Kidney capillary endothelial cell (primary cell): ENCODE results near the gene DACH2.

ENCODE experiments used
- DNase-seq: peaks from one replicate; pipeline ENCODE4 v3.0.0-alpha.2; 2018; ENCODE audit warnings: low spot score

Gene DACH2

DNA sequence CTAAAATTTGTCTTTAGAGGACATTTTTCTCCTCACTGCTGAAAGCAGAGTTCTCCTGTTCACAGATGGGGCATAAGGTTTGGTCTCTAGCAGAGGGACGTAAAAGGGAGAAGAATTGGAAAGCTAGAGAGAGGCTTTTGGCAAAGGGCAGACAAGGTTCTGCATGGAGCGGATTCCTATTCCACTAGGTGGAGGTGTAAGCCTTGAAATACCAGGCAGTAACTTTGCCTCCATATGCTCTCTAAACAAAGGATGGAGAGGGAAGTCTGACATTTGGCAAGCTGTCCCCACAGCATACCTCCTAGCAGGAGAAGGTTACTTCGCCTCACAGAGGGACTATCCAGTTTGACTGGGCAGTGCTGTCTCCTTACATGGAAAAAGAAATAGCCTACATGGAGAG is 174.7 kb downstream of the DACH2 start:
- no peak for DNase-seq

DNA sequence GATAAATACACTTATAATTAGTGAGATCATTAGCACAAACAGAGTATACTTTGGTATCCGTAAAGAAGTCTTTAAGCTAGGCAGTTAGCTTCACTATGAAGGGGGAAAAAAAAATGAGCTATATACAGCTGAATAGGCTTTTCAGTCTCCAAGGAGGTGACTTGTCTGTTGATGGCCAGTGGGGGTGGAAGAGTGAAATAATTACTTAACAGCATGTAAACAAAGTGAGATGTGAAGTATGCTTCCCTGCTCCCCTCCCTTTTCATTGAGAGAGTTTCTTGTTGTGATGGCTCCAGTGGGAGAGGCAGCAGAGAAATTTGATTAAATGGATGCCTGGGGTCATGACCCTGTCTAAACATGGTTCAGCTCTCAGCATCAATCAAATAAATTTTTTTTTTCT is 180.9 kb downstream of the DACH2 start:
- no peak for DNase-seq

DNA sequence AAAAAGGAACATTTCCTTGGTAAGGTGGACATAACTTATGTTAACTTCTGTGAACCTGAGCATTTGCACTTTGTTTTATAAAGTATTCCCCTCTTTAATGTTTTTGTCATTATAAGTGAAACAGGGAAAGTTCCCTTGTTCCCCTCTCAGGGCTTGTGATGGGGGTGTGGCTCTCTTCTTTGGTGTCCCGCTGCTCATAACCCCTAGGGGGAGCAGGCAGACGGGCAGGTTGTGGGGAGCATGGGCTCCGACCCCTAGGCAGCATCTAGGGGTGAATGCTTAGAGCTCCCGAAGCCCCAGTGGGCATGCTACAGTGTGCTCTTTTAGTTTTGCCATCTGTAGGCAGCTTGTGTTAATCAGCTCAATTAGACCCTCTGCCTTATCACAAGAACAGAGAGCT is 200.4 kb downstream of the DACH2 start:
- DNase-seq: no peak

- DNase-seq: no peak
Measured at GRCh38 chrX:86349115-86349514, 200.9 kb downstream of the DACH2 start.

DNA sequence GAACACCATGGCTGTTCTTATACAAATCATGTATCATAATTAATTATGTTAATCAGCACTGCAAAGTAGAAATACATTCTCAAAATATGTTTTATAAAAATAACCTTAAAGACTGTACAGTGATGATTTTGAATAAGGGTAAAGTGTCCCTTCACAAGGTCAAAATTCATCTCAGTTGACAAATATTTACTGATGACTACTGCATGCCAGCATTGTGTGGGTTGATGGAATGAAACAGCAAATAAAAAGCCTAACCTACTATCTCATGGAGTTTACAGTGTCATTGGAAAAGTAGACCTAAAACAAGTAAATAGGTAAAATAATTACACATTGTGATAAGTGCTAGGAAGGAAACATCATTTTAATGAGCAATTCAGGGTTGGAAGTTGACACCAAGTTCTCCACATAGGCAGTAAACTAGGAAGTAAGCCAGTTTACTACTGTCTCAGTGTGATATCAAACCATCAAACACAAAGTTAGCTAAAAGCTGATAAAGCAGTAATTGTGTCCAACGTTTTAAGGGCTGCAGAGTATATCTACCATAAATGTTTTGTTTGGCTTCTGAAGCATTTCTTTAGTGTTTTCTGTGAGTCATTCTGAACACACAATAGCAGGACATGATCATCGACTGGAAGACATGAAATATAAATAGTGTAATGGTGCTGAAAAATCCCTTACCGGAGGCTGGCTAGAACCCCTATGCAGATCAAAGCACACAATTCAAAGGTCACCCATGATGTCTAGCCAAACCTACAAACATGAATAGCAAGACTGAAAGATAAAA is 221.8 kb downstream of the DACH2 start:
- DNase-seq: no peak

- no peak for DNase-seq
Measured at GRCh38 chrX:86370927-86371326, 222.7 kb downstream of the DACH2 start.

DNA sequence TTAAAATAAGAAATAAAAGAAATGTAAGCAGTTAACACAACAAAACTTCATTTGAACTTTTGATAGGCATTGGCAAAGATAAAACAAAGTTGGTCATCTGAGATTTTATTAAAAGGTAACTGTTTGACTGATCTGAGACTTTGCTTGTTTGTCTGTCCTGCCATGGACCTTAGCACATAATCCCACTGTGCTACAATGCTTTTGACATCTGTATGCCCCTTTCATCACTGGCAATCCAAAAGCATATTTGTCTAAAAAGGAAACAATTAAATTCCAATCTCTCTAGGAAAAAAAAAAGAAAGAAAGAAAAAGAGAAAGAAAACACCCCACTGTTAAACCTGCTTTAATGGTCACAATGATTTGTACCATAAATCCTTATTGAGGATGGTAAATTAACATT is 231.0 kb downstream of the DACH2 start:
- no peak for DNase-seq

GRCh38 chrX:86383681-86384540 is 235.7 kb downstream of the DACH2 start:
- no peak for DNase-seq

DNA sequence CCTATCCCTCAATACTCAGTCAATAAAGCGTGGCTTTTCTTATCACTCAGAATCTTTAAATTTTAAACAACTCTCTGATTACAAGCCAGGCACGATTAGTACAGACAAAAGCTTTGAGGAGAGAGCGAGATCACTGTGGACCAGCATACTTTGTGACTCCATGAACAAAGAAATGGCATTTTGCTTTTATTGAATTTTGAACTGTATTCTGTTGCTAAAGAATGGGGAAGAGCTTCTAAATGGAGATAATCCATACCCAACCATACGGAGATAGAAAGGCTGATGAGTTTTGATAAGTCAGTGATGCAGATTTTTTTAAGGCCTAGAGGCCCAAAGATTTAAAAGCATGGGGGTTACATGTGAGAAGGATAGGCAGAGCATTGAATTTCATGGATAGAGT is 259.1 kb downstream of the DACH2 start:
- DNase-seq: no peak

DNA sequence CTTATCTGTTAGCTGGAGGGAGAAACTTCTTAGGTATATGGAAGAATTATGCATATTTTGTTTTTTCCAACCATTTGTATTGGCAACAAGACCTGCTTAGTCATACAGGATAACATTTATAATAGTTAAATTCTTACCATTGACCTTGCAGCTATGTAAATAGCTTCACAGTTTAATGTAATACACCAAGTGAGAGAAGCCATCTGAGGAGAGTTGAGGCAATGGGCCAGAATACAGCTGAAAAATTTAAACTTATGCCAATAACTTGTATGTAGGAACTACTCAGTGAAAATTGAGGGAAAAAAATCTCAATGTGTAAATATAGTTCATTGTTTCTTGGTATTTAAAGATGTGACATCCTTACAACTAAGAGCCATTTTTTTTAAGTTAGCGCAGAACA is 273.5 kb downstream of the DACH2 start:
- no peak for DNase-seq

DNA sequence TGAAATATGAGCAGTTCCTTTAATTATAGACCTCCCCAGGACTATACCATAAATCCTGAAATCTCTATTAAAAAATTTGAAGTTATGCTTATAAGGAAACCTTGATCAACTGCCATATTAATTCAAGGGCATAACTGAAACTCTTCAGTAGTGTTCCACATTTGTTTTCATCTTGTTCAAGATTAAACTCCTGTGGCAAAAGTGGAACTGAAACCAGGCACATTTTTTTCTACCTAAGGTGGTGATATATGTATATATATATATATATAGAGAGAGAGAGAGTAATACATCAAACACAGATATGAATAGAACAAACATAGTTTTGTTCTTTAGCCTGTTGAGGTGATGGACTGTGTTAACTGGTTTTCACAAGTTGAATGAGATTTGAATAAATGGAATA is 287.9 kb downstream of the DACH2 start:
- no peak for DNase-seq

DNA sequence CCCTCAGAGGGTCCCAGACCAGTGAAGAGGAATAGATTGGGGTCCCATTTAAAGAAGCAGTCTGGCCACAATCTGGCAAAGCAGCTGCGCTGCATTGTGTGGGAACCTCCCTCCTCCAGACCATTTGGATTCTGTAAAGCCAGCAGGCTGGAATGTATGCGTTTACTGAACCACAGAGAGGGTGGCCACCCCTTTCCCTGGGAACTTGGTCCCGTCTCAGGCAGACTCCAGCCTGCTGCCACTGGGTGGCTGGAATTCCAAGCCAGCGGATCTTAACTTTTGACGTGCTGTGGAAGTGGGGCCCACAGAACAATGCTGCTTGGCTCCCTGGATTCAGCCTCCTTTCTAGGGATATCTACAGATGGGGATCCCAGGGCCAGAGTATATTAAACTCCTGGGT is 307.2 kb downstream of the DACH2 start:
- DNase-seq: no peak

GRCh38 chrX:86460760-86461159 is 312.5 kb downstream of the DACH2 start:
- DNase-seq: no peak

GRCh38 chrX:86504297-86504696 is 356.0 kb downstream of the DACH2 start:
- DNase-seq: no peak

- no peak for DNase-seq
Measured at GRCh38 chrX:86507331-86507730, 359.1 kb downstream of the DACH2 start.

- no peak for DNase-seq
Measured at GRCh38 chrX:86579777-86580176, 431.5 kb downstream of the DACH2 start.

GRCh38 chrX:86604607-86605006 is 456.4 kb downstream of the DACH2 start:
- DNase-seq: no peak

DNA sequence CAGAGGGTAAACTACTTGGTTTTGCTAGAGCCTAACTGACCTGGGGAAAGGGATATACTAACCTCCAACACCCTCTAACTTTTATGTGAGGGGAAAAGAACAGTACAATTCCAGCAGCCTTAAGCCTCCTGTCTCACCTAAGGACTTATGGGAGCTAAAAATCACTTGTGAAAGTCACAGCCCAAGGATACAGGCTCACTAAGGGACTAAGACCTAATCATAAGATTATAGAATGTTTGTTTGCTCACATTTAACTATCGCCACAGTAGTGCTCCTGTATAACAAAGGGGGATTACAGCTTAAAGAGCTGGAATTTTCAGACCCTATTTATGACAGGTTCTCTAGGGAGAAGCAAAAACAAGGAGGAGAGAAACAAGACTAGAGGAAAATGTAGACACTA is 548.7 kb downstream of the DACH2 start:
- DNase-seq: no peak

DNA sequence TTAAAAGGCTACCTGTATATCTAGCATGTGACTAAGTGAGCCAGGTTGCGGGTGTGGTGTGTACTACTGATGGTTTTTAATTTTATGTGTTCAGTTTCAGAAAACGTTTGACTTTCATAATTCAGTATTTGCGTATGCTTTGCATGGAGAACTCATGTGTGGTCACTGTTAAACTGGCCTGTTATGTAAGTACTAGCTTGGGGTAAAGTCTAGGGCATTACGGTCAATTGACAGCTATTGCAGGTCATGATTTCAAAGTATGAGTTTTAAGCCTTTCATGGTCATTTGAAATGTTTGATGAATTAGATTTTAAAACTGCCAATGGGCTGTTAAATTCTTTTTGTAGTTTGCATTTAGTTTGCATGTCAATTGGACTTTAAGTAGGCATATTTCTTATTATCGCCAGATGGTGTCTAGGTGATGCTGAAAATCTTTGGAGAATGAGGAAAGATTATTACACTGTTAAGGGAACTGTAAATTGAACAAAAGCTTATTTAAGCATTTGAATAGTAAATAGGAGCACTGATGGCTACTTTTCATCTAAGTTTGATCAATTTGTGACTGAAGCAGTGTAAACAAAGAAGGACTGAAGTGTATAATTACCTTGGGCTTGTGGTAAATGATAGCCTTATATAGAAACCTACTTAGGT is 563.4 kb downstream of the DACH2 start:
- DNase-seq: no peak

DNA sequence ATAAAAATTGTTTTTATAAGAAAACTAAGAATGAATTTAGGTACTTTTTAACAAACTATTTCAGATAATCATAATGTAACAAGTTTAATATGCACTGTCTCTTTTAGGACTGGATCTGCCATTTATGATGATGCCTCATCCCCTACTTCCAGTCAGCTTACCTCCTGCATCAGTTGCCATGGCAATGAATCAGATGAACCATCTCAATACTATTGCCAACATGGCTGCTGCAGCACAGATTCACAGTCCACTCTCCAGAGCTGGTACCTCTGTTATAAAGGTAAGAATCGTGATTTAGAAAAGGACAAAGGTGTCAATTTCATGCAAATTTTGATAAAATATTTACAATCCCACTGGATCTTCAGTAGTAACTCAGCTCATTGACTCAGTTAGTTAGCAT is 566.2 kb downstream of the DACH2 start:
- DNase-seq: no peak

DNA sequence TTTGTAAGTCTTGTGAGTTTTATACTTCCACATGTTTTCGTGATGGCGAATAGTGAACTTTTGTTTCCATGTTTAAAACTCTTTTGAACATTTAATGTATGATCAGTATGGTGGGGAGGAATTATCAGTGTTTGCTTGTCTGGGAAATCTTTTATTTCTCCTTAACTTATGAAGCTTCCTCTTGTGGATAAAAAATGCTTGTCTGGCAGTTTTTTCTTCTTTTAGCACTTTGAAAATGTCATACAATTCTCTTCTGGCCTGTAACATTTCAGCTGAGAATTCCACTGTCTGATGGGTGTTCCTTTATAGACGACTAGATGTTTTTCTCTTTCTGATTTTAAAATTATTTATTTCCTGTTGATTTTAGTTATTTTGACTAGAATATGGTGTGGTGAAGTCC is 576.0 kb downstream of the DACH2 start:
- DNase-seq: no peak

GRCh38 chrX:86747091-86747490 is 598.8 kb downstream of the DACH2 start:
- no peak for DNase-seq

GRCh38 chrX:86805241-86805640 is 657.0 kb downstream of the DACH2 start:
- no peak for DNase-seq
